OCI-M2 (cell line): ENCODE measurements around the gene TM4SF18.
"Not testable (repeated sequence)": the region's sequence is repeated elsewhere in the genome, so short reads cannot be mapped to it uniquely, and the experiment has no call there.

ENCODE experiments used
- DNase-seq: peaks from one replicate; lab custom pipeline; 2025; ENCODE audit not compliant: unreplicated experiment; lab: John Stamatoyannopoulos, UW

Gene TM4SF18

GRCh38 chr3:149333176-149333859, at the start of gene TM4SF18:
Gene TM4SF18, minus strand, starts transcription at chr3:149333636. Its CDS starts 254 bp downstream, at chr3:149333382.
- no peak for DNase-seq

DNA sequence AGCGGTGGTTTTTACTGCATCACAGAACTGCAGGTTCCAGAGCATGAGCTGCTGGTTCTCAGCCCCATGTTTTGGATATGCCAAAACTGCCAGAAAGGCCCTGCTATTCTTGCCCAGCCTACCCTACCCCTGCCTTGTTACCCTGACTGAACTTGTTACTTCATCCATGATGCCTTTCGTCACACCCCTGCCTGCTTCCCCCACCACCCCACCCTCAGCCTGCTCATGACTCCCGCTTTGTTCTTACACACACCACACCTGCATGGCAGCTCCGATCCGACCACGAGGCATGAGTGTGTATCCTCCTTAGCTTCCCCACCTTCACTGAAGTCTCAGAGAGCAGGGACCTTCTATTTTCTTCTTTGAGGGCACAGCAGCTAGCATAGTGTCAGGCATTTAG, 49.1 kb upstream of the TM4SF18 start:
- DNase-seq: no peak

- DNase-seq: no peak
These were observed 48.6 kb upstream of the TM4SF18 start for GRCh38 chr3:149382101-149382467.

GRCh38 chr3:149381173-149382100, 48.0 kb upstream of the TM4SF18 start:
- DNase-seq: no peak

DNA sequence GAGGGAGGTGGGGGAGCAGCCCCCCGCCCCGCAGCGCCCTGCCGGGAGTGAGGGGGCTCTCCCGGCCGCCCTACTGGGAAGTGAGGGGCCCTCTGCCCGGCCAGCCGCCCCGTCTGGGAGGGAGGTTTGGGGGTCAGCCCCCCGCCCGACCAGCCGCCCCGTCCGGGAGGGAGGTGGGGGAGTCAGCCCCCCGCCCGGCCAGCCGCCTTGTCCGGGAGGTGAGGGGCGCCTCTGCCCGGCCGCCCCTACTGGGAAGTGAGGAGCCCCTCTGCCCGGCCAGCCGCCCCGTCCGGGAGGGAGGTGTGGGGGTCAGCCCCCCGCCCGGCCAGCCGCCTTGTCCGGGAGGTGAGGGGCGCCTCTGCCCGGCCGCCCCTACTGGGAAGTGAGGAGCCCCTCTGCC, 46.8 kb upstream of the TM4SF18 start:
- not testable (repeated sequence) for DNase-seq

DNA sequence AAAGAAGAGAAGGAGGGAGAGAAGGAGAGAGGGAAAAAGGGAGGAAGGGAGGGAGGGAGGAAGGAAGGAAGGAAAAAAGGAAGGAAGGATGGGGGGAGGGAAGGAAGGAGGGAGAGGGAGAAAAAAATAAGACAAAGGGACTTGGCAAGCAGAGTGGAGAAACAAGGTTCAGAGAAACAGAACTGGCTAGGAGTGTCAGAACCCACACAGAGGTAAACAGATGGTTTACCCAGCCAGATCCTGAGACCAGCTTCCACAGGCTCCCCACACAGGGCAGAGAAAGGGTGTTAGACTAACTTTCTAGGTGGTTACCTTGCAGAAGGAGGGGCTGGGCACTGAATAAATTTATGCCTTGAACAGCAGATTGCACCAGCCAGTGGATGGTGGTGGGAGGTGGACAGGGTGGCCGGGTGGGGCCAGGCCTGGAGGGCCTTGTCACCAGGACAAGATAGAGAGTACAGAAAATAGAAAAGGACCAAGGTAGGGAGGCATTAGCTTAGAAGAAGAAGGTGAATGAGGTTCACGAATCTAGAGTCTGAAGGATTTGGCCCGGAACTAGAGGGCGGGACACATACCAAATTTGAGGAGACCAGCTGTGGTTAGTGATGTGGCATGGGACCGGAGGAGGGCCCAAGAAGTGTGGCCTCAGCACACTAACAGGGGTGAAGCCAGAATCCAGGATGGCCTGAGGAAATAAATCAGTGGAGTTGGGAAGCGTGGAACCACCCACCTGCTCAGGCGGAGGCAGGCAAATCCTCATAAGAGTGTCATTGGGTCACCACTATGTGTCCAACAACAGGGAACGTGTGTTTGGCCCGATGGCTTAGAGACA, 45.3 kb upstream of the TM4SF18 start:
- DNase-seq: no peak

- no peak for DNase-seq
These were observed 44.2 kb upstream of the TM4SF18 start, which contains the start of gene TM4SF1 for GRCh38 chr3:149377408-149378364. Gene TM4SF1, minus strand, starts transcription at chr3:149377649. Its CDS starts 102 bp downstream, at chr3:149377547.

DNA sequence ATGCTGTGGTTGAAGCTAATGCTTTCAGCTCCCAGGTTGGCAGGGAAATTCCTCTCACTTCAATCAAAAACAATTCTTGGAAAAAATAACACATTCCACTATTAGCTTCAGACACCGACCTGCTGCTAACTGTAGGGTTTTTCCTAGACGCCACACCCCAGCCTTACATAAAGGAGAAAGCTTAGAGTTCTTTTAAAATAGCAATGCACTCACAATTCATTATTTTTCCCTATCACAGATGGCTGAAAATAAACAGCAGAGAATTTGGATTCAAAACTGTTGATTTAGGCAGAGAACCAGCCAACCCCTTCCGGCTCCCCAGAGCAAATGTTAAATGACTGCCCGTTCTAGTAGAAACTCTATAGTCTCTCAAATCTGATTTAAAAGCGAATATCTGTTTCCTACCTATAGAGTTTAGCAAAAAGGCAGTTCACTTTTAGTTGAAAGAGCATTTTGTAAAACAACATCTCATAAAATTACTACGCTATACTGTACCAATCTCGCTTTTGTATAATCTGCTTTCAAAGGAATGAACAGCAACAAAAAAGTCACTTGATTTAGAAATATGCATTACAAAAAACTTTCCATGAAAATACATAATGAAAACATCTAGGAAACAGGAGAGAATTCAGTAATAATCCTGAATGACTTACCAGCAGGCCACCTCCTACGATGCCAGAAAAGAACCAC, 43.4 kb upstream of the TM4SF18 start:
- DNase-seq: no peak

DNA sequence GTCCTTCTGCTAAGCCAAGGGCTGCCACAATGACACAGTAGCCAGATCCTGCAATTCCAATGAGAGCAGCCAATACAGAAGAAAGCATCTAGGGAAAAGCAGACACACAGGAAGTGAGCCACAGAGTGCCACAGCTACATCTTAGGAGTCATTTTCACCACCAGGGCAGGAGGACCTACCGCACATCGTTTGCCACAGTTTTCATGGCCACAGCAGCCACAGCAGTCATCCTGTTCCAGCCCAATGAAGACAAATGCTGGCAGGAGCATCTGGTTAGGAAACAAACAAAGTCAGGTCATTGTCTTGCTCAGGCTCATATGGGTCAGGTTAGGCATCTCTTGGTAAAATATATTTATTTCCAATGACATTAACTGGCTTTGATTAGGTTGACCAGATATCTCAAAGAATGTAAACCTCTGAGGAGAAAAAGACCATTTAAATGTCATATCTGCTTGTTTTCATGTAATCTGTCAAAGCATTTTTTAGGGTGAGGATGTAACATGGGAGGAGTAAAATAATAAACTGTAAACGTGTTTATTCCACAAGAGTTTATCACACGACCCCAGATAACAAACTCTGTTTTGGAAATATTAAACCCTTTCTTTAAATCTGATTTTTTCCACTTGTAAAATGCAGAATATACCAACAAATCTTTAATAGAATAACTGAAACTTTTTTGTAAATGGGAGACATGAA, 42.2 kb upstream of the TM4SF18 start:
- DNase-seq: no peak

DNA sequence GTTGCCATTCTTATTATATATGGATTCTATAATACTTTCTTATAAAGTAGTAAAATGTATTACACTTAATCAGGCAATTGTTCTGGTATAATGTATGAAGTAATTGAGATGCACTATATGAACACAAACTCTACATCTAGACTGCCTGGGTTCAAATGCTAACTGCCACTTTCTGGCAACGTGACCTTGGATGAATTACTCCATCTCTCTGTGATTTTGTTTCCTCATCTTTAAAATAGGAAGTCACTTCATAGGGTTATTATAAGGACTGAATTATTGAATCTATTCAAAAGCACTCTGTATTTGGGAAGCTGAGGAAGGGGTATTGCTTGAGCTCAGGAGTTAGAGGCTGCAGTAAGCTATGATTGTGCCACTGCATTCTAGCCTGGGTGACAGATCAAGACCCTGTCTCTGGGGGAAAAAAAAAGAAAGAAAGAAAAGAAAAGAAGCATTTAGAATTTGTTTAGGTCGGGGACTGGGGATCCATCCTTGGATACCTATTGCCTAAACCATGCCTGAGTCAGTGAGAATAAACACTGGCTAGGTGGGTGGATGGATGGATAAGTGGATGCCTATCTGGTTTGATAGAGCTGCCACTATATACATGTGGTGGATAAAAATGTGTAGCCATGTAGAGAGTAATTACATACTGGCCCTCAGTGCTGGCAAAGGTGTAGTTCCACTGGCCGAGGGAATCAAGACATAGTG, 41.5 kb upstream of the TM4SF18 start:
- DNase-seq: no peak

- DNase-seq: no peak
These were observed 41.0 kb upstream of the TM4SF18 start for GRCh38 chr3:149374391-149374790.

DNA sequence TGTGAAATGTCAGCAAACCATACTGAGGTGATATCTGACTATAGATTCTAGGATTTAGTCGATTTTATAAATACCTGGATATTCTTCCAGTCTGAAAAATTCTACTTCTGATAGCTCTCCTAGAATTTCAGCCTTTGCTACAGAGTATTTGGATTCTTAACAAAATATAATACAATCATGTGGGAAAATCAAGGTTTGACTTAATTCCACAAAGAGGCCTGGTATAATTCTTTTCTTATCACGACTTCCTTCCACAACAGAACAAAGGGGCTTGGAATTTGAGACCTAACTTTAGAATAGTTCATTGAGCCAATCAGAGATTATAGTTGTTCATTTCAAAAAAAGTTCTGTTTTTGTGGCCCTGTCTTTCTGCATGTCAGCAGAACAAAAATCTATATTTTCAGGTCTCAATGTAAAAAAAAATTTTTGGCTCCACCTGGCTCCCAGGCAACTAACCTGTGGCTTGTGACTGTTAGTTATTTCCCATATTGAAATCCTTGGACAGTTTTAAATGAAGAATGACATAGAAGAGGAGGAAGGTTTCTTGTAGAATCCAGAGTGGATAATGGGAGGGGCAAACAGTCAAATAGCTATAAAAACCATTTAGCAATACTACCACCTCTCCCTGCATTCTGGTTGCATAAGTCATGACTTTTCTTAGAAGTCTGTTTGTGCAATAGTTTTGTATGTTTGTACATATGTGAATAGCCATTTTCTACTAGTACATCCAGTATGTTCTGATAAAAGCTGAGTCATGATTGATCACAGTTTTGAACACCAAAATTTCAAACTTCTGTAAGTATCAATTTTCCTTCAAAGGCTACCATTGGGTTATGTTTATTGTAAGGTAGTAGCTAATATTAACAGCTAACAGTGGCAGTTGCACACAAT, 40.0 kb upstream of the TM4SF18 start:
- DNase-seq: no peak

DNA sequence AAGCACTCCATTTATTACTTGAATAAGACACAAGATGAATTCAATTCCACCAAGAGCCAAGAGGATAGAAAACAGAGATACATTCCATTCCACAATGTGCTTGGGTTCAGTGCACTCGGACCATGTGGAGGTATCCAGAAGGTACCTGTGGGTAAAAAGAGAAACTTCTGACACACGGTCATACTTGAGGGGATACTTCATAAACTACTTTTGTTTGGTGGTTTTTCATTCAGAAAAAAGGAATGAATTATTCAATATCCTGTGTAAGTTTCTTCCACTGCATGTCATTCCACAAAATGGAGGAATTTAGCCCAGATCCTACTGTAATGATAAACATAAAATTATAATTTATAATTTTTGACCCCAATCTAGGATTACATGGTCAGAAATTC, 38.3 kb upstream of the TM4SF18 start:
- DNase-seq: no peak

DNA sequence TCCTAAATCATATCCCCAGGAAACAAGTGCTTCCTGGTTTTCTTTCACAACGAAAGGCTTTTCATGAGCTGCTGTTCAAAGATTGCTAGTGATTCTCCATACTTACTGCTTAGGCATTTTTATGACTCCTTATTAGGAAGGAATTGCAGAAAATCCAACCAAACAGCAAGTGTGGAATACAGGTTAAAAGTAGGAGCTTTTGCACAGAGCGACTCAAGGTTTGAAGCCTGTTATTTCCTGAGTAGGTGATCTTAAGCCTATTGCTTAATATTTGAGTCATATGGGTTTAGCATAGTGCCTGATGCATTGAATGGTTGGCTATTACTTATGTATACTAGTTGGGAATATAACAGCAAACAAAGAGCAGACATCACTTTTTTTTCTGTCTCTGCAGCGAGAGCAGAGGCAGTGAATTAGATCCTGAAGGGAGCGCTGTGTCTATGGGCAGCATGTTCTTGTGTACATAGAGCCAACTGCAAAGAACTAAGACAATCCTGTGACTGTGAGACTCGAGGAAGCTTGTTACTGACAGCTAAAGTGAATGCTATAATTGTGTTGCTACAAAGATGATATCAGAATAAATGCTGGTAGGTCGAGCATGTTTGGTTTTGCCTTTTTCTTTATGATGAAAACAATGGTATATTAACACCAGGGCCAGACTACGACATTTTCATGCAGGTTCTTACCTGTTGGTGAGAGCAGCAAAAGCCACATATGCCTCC, 37.7 kb upstream of the TM4SF18 start:
- DNase-seq: no peak

GRCh38 chr3:149369991-149370866, 36.8 kb upstream of the TM4SF18 start:
- DNase-seq: no peak
